ENCODE data around the gene SLC2A4RG. TPM values are rescaled to one million over a fixed set of nuclear protein-coding genes. Genes with fewer than 3 reads are reported as not detected.

Gene SLC2A4RG, protein sequence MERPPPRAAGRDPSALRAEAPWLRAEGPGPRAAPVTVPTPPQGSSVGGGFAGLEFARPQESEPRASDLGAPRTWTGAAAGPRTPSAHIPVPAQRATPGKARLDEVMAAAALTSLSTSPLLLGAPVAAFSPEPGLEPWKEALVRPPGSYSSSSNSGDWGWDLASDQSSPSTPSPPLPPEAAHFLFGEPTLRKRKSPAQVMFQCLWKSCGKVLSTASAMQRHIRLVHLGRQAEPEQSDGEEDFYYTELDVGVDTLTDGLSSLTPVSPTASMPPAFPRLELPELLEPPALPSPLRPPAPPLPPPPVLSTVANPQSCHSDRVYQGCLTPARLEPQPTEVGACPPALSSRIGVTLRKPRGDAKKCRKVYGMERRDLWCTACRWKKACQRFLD
- 64.1 TPM for total RNA-seq
- long read RNA-seq, transcript SLC2A4RG-201 (8 exons, 1,731 nt): major isoform, 53 of 81 reads
- long read RNA-seq, partial matches to known transcripts: 14 of 81 reads
- long read RNA-seq, other reads (novel, unspliced or antisense): 14 of 81 reads

DNA sequence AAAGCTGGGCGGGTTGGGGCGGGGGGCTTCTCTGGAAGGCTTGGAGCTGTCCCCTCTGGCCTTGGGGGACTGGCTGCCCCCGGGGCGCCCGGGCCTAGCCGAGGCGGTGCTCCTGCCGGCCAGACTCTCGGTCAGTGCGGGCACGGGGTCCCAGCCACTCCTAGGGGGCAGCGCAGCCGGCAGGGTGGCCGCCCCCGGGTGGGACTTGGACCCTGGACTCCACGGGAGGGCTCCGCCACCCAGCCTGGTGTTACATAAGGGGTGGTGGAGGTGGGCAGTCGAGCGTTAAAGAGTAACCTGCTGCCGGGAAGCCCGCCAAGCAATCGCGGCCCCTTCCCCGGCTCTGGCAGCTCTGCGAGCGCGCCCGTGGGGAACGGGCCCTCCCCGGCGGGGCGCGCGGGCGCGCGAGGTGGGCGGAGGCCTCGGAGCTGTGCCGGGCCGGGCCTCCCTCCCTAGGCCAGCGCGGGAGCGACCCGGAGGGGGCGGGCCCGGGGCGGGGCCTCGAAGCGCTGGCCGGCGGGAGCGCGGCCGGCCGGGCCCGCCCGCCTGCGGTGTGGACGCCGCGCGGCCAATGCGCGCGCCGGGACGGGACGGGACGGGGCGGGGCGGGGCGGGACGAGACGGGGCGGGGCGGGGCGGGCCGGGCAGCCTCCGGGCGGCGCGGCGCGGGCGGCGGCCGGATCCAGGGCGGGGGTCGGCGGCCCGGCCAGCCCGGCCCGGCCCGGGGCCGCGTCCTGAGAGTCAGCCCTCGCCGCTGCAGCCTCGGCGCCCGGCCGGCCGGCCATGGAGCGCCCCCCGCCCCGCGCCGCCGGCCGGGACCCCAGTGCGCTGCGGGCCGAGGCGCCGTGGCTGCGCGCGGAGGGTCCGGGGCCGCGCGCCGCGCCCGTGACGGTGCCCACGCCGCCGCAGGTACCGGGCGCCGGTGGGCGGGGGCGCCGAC lies at the start of gene SLC2A4RG:
Gene SLC2A4RG (plus strand): TSS at position 647 of the 940 bp plus-strand sequence. CDS start 137 bp downstream, at position 784.
- DNase-seq: peak; percentile 92

DNA sequence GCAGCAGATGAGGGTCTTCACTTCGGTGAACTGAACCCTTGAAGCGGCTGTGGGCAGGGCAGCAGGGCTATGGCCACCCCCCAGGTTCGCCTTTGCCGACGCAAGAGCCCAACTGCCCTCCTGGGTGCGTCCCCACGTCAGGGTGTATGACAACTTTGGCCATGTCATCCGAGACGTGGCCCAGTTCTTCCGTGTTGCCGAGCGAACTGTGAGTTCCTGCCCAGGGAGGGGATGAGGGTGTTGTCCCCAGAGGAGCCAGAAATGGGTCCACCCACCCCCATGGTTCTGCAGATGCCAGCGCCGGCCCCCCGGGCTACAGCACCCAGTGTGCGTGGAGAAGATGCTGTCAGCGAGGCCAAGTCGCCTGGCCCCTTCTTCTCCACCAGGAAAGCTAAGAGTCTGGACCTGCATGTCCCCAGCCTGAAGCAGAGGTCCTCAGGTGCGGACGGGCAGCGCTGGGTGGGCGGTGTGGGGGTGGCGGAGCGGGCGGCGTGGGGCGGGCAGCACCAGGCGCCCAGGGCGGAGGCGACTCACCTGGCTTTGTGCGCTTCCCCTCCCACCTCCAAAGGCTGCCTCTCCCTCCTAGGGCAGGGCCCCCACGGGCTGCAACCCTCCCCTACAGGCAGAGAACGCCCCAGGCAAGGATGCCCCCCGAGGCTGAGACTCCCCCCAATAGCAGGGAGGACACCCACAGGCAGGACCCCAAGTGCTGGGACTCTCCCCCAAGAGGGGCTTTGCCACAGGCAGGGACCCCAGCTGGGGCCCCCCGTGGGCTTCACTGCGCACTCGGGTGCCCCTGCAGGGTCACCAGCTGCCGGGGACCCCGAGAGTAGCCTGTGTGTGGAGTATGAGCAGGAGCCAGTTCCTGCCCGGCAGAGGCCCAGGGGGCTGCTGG lies 49.3 kb upstream of the SLC2A4RG start:
- H3K4me3 ChIP-seq: no peak overlapping the region
- no peaks in the 10 kb centered on the region for H3K27me3 ChIP-seq
- H3K36me3 ChIP-seq: peaks cover 11% of the 10 kb centered on the region
- no peak overlapping the region for H3K27ac ChIP-seq
- peaks cover 37% of the 10 kb centered on the region for H3K4me1 ChIP-seq
- ATAC-seq: no peak
- DNase-seq: no peak
- H3K9me3 ChIP-seq: no peaks in the 10 kb centered on the region
- TF ChIP-seq, protein P1, sequence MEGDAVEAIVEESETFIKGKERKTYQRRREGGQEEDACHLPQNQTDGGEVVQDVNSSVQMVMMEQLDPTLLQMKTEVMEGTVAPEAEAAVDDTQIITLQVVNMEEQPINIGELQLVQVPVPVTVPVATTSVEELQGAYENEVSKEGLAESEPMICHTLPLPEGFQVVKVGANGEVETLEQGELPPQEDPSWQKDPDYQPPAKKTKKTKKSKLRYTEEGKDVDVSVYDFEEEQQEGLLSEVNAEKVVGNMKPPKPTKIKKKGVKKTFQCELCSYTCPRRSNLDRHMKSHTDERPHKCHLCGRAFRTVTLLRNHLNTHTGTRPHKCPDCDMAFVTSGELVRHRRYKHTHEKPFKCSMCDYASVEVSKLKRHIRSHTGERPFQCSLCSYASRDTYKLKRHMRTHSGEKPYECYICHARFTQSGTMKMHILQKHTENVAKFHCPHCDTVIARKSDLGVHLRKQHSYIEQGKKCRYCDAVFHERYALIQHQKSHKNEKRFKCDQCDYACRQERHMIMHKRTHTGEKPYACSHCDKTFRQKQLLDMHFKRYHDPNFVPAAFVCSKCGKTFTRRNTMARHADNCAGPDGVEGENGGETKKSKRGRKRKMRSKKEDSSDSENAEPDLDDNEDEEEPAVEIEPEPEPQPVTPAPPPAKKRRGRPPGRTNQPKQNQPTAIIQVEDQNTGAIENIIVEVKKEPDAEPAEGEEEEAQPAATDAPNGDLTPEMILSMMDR (IDR thresholded peaks at IDR 0.05): no peak
- intact Hi-C loops (cut with DNase I): no loop called here

More for the DNA sequence above, at the start of gene SLC2A4RG:
- peak within 1 kb of the TSS; percentile 86 for H3K27ac ChIP-seq
- peak; percentile 81 for ATAC-seq
- peak within 1 kb of the TSS; percentile 63 for H3K4me3 ChIP-seq
- H3K9me3 ChIP-seq: no peaks in the 10 kb centered on the region
- TF ChIP-seq, protein P1 (IDR thresholded peaks at IDR 0.05): no peak
- H3K4me1 ChIP-seq: peaks cover 30% of the 10 kb centered on the region
- intact Hi-C loops (cut with DNase I): no loop called here
- H3K27me3 ChIP-seq: no peaks in the 10 kb centered on the region
- peaks cover 43% of the 10 kb centered on the region for H3K36me3 ChIP-seq

DNA sequence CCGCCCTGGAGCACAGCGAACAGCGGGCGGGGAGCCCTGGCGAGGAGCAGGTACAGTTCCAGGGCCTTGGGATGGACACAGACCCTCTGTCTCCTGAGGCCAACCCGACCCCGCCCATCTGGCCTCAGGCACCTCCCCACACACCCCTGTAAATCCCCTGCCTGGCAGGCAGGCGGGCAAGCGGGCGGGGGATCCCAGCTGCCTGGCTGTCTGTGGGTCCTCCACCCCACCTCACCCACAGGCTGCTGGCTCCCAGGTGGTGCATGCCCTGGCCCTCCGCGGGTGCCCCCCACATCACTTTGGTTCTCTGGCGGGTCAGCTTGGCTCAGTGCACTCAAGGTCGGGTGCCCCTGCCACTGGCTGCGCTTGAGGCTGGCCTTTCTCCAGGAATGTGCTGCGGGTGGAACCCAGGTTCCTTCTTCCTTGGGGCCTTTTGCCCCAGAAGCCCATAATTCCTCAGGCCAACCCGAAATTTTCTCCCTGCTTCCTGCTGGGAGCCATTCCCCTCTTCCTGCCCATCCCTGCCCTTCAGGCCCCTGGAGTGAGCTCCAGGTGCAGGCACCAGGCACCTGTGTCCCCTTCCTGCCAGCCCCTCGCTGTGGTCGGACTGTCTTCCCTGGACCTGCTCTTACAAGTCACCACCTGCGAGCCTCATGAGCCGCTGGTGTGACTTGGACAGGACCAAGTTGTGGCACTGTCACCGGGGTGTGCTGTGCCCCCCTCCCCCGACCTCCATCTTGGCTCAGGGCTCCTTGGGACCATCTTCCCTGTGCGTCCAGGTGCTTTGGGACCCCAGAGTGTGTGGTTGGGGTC lies 48.5 kb upstream of the SLC2A4RG start:
- DNase-seq (peak; percentile 66), ATAC-seq (no peak)
- peaks cover 33% of the 10 kb centered on the region for H3K4me1 ChIP-seq
- intact Hi-C loops (cut with DNase I): no loop called here
- no peaks in the 10 kb centered on the region for H3K9me3 ChIP-seq
- no peaks in the 10 kb centered on the region for H3K27me3 ChIP-seq
- H3K4me3 ChIP-seq: no peak overlapping the region
- no peak overlapping the region for H3K27ac ChIP-seq
- peaks cover 15% of the 10 kb centered on the region for H3K36me3 ChIP-seq
- TF ChIP-seq, protein P1 (IDR thresholded peaks at IDR 0.05): no peak

DNA sequence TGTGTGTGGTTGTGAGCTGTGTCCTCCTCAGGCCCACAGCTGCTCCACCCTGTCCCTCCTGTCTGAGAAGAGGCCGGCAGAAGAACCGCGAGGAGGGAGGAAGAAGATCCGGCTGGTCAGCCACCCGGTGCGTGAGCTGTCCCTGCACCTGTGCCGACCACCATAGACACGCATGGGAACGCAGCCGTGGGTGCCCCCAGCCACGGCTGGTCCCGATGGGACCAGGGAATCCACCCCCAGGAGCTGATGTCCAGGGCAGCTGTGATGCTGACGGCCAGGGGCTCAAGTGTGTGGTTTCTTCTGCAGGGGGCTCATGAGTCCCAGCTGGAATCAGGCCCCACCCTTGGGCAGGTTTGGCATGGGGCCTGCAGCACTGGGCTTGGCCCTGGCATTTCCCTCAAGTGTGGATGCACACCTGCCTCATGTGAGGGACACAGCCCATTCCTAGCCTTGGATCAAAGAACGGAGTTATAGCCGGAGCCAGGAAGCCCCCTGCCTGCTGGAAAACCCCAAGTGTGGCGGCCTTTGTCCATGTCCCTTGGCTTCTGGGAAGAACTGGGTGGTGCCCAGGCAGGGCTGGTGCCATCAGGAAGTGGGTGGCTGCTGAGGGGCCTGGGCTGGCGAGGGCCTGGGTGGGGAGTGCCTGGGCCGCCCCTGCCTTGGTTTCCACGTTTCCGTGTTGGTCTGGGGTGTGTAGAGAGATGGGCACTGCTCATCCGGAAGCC lies 47.7 kb upstream of the SLC2A4RG start:
- Histone ChIP-seq H3K4me3 (no peak overlapping the region), H3K4me1 (peaks cover 33% of the 10 kb centered on the region), H3K36me3 (peaks cover 15% of the 10 kb centered on the region), H3K27ac (peak overlapping the region; percentile 63), H3K27me3 (no peaks in the 10 kb centered on the region), H3K9me3 (no peaks in the 10 kb centered on the region)
- TF ChIP-seq, protein P1 (IDR thresholded peaks at IDR 0.05): no peak
- DNase-seq: no peak
- intact Hi-C loops (cut with DNase I): no loop called here
- no peak for ATAC-seq

All from upper lobe of right lung (tissue), 1 donor.